H1 (cell line): ENCODE measurements around the gene HRCT1.

ENCODE experiments used
- EP300 ChIP-seq, 2 experiments: IDR thresholded peaks; 1 replicate in 1 of 2; 2 replicates in 1 of 2; pipeline ENCODE4 v1.6.1; 2011 to 2012; ENCODE audit warnings: low read depth in 2 of 2, low read length in 2 of 2, mild to moderate bottlenecking in 2 of 2, borderline replicate concordance in 1 of 2, inconsistent platforms in 1 of 2, moderate library complexity in 1 of 2
- POLR2A ChIP-seq, 2 experiments: IDR thresholded peaks; 1 replicate in 1 of 2; 2 replicates in 1 of 2; pipeline ENCODE4 v1.6.1; 2011; ENCODE audit warnings: low read depth in 2 of 2, low read length in 2 of 2, mild to moderate bottlenecking in 2 of 2; ENCODE audit errors: control extremely low read depth in 1 of 2
- POLR2AphosphoS5 ChIP-seq: IDR thresholded peaks from 2 replicates; pipeline ENCODE4 v1.6.1; 2011; ENCODE audit warnings: low read depth, low read length

- TF ChIP-seq POLR2AphosphoS5 (no peak), POLR2A (IDR thresholded peaks at IDR 0.05; ENCODE audit: control extremely low read depth in 1 of 2, low read depth in 2 of 2, low read length in 2 of 2) (no peak), EP300 (IDR thresholded peaks at IDR 0.05; ENCODE audit: borderline replicate concordance in 1 of 2, low read depth in 2 of 2, low read length in 2 of 2) (no peak)
Observed at GRCh38 chr9:35929453-35929718, 23.4 kb downstream of the HRCT1 start.
